IPS DF 6.9 (cell line): ENCODE measurements around the gene ADGRL3.

Experiments
- DNase-seq: peaks from one replicate; pipeline ENCODE4 v3.0.0-alpha.2; 2013; ENCODE audit warnings: low read depth, low spot score
- H3K27ac ChIP-seq: one replicate; pipeline ENCODE4 v1.5.1; 2013; ENCODE audit warnings: low read length, control low read depth
- H3K27me3 ChIP-seq: 2 replicates; pipeline ENCODE4 v1.6.1; 2013; ENCODE audit warnings: mild to moderate bottlenecking, low read length; ENCODE audit not compliant: control insufficient read depth, insufficient read depth
- H3K36me3 ChIP-seq: 2 replicates; pipeline ENCODE4 v1.6.1; 2013; ENCODE audit warnings: low read length; ENCODE audit not compliant: control insufficient read depth, insufficient read depth
- H3K4me1 ChIP-seq: 2 replicates; pipeline ENCODE4 v1.6.1; 2013; ENCODE audit warnings: low read length; ENCODE audit not compliant: control insufficient read depth, insufficient read depth
- H3K4me3 ChIP-seq: 2 replicates; pipeline ENCODE4 v1.5.1; 2013; ENCODE audit warnings: mild to moderate bottlenecking, low read length
- H3K9me3 ChIP-seq: 2 replicates; pipeline ENCODE4 v1.6.1; 2013; ENCODE audit warnings: low read length, inconsistent platforms; ENCODE audit not compliant: control insufficient read depth, insufficient read depth
- WGBS: extraction: QIAGEN DNeasy Blood & Tissue Kit; methylation state at CpG from one replicate; pipeline ENCODE4 v1.1.7; 2013; ENCODE audit warnings: mixed read lengths, missing lambda C conversion rate; ENCODE audit not compliant: insufficient read length, insufficient coverage; 5-methylcytosine and 5-hydroxymethylcytosine counted together

Gene ADGRL3

GRCh38 chr4:61300266-61300844, 100.2 kb downstream of the ADGRL3 start:
- Histone ChIP-seq H3K4me1 (no peaks in the 10 kb centered on the region), H3K9me3 (no peaks in the 10 kb centered on the region), H3K27me3 (no peaks in the 10 kb centered on the region), H3K36me3 (no peaks in the 10 kb centered on the region), H3K27ac (no peak overlapping the region), H3K4me3 (no peak overlapping the region)
- no CpG with 5 or more reads among the region's 2 CpGs for WGBS
- DNase-seq, result no peak

- H3K36me3 ChIP-seq, result no peaks in the 10 kb centered on the region
- no peak overlapping the region for H3K27ac ChIP-seq
- WGBS, result no CpG with 5 or more reads among the region's 3 CpGs
- DNase-seq, result no peak
- no peaks in the 10 kb centered on the region for H3K9me3 ChIP-seq
- no peaks in the 10 kb centered on the region for H3K27me3 ChIP-seq
- no peaks in the 10 kb centered on the region for H3K4me1 ChIP-seq
- no peak overlapping the region for H3K4me3 ChIP-seq
These were observed 101.1 kb downstream of the ADGRL3 start for GRCh38 chr4:61301271-61301670.

- Histone ChIP-seq H3K27ac (no peak overlapping the region), H3K4me3 (no peak overlapping the region), H3K9me3 (no peaks in the 10 kb centered on the region), H3K36me3 (no peaks in the 10 kb centered on the region), H3K4me1 (no peaks in the 10 kb centered on the region), H3K27me3 (no peaks in the 10 kb centered on the region)
- WGBS, result no CpG with 5 or more reads among the region's 2 CpGs
- DNase-seq, result no peak
These were observed 107.9 kb downstream of the ADGRL3 start for GRCh38 chr4:61308033-61308432.

- no peak for DNase-seq
- no peaks in the 10 kb centered on the region for H3K9me3 ChIP-seq
- H3K4me3 ChIP-seq, result no peak overlapping the region
- no peaks in the 10 kb centered on the region for H3K36me3 ChIP-seq
- WGBS, result no CpG with 5 or more reads among the region's 1 CpG
- no peaks in the 10 kb centered on the region for H3K27me3 ChIP-seq
- no peak overlapping the region for H3K27ac ChIP-seq
- H3K4me1 ChIP-seq, result no peaks in the 10 kb centered on the region
These were observed 109.5 kb downstream of the ADGRL3 start for GRCh38 chr4:61309616-61310015.

GRCh38 chr4:61312526-61312925, 112.4 kb downstream of the ADGRL3 start:
- Histone ChIP-seq H3K36me3 (no peaks in the 10 kb centered on the region), H3K27me3 (no peaks in the 10 kb centered on the region), H3K27ac (no peak overlapping the region), H3K4me3 (no peak overlapping the region), H3K9me3 (no peaks in the 10 kb centered on the region), H3K4me1 (no peaks in the 10 kb centered on the region)
- no peak for DNase-seq
- WGBS, result no CpG with 5 or more reads among the region's 1 CpG

- no peak overlapping the region for H3K4me3 ChIP-seq
- H3K4me1 ChIP-seq, result no peaks in the 10 kb centered on the region
- no peaks in the 10 kb centered on the region for H3K9me3 ChIP-seq
- no peak overlapping the region for H3K27ac ChIP-seq
- no peak for DNase-seq
- no peaks in the 10 kb centered on the region for H3K36me3 ChIP-seq
- H3K27me3 ChIP-seq, result no peaks in the 10 kb centered on the region; the same call in 1 of the 2 replicates
- WGBS, result no CpG with 5 or more reads among the region's 1 CpG
These were observed 118.3 kb downstream of the ADGRL3 start for GRCh38 chr4:61318431-61318830.

- H3K9me3 ChIP-seq, result no peaks in the 10 kb centered on the region; the same call in 1 of the 2 replicates
- no peaks in the 10 kb centered on the region for H3K4me1 ChIP-seq
- DNase-seq, result no peak
- H3K36me3 ChIP-seq, result no peaks in the 10 kb centered on the region
- no peak overlapping the region for H3K4me3 ChIP-seq
- no peak overlapping the region for H3K27ac ChIP-seq
- H3K27me3 ChIP-seq, result no peaks in the 10 kb centered on the region; the same call in 1 of the 2 replicates
These were observed 119.0 kb downstream of the ADGRL3 start for GRCh38 chr4:61319156-61319555.

- Histone ChIP-seq H3K4me3 (no peak overlapping the region), H3K27me3 (no peaks in the 10 kb centered on the region; the same call in 1 of the 2 replicates), H3K4me1 (no peaks in the 10 kb centered on the region), H3K9me3 (no peaks in the 10 kb centered on the region; the same call in 1 of the 2 replicates), H3K36me3 (no peaks in the 10 kb centered on the region), H3K27ac (no peak overlapping the region)
- no peak for DNase-seq
- no CpG with 5 or more reads among the region's 1 CpG for WGBS
These were observed 120.0 kb downstream of the ADGRL3 start for GRCh38 chr4:61320154-61320553.

GRCh38 chr4:61320631-61321030, 120.5 kb downstream of the ADGRL3 start:
- Histone ChIP-seq H3K27me3 (no peaks in the 10 kb centered on the region; the same call in 1 of the 2 replicates), H3K4me3 (no peak overlapping the region), H3K4me1 (no peaks in the 10 kb centered on the region), H3K27ac (no peak overlapping the region), H3K36me3 (no peaks in the 10 kb centered on the region), H3K9me3 (no peaks in the 10 kb centered on the region; the same call in 1 of the 2 replicates)
- no peak for DNase-seq
- WGBS, result no CpG with 5 or more reads among the region's 1 CpG

- Histone ChIP-seq H3K4me1 (peaks cover 5% of the 10 kb centered on the region), H3K27ac (no peak overlapping the region), H3K4me3 (no peak overlapping the region), H3K27me3 (no peaks in the 10 kb centered on the region), H3K9me3 (no peaks in the 10 kb centered on the region), H3K36me3 (no peaks in the 10 kb centered on the region)
- no CpG with 5 or more reads among the region's 4 CpGs for WGBS
- DNase-seq, result no peak
These were observed 132.6 kb downstream of the ADGRL3 start for GRCh38 chr4:61332693-61333092.

GRCh38 chr4:61333490-61333889, 133.4 kb downstream of the ADGRL3 start:
- peaks cover 5% of the 10 kb centered on the region for H3K4me1 ChIP-seq
- DNase-seq, result no peak
- H3K9me3 ChIP-seq, result no peaks in the 10 kb centered on the region
- no CpG with 5 or more reads among the region's 1 CpG for WGBS
- H3K27me3 ChIP-seq, result no peaks in the 10 kb centered on the region
- no peaks in the 10 kb centered on the region for H3K36me3 ChIP-seq
- no peak overlapping the region for H3K4me3 ChIP-seq
- H3K27ac ChIP-seq, result no peak overlapping the region
